PFSK-1 (cell line): ENCODE measurements around the gene RREB1.

ENCODE experiments used
- POLR2AphosphoS5 ChIP-seq: IDR thresholded peaks from 2 replicates; pipeline ENCODE4 v1.6.1; 2012; ENCODE audit warnings: low read depth, mild to moderate bottlenecking, control low read depth, low read length, moderate library complexity
- REST ChIP-seq, 2 experiments: IDR thresholded peaks; 2 replicates each; pipeline versions ENCODE4 v1.6.1 to v1.8.0; 2011 to 2012; ENCODE audit warnings: low read depth in 2 of 2, low read length in 2 of 2, control low read depth in 1 of 2, inconsistent platforms in 1 of 2, mild to moderate bottlenecking in 1 of 2, moderate library complexity in 1 of 2; ENCODE audit not compliant: insufficient read depth in 1 of 2

GRCh38 chr6:7203939-7204338 is 96.2 kb downstream of the RREB1 start:
- TF ChIP-seq POLR2AphosphoS5 (no peak), REST (IDR thresholded peaks at IDR 0.05; ENCODE audit: insufficient read depth in 1 of 2, low read depth in 2 of 2, low read length in 2 of 2) (no peak)
